Stimulated activated CD8-positive, alpha-beta memory T cell treated with anti-CD3 and anti-CD28 coated beads, Interleukin-15, amount 100 ng/mL, for 4 hours (primary cell): Measurements from ENCODE around the gene HIC1.

ENCODE experiments used
- DNase-seq, 2 donors: peaks; one replicate each; pipeline ENCODE4 v3.0.0-alpha.2; 2020; ENCODE audit warnings: low read depth in 2 of 2

HIC1 gene

DNA sequence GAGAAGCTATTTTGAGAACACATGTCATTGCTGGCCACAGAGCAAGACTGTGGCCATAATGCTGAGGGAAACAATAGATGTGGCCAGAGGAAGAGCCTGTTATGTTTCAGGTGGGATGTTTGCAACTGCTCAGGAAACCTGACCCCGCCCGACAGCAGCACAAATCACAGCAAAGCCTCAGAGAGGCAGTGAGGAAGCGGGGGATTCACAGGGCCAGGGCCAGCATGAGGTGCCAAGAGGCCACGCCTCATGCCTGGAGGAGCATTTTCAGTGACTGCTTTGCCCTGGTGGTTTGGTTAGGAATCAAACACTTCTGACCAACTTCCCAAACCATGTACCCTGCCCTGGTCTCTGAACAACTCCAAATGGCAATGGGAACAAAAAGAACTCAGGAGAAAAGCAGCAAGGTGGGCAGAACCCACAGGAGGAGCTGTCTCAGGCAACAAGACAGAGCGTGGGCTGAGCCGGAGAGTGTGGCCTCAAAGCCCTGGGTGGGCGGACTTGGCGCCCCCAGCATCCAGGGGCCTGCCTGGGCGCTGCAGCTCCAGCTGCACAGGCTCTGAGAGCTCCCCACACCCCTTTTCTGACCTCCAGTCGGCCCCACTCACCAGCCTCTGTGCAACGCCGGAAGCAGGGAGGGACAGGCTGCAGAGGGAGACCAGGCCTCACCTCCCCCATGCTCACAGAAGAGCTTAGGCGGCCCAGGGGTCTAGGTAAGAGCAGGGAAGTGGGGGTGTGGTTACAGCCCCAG is 20.6 kb downstream of the HIC1 start:
- DNase-seq = no peak

DNA sequence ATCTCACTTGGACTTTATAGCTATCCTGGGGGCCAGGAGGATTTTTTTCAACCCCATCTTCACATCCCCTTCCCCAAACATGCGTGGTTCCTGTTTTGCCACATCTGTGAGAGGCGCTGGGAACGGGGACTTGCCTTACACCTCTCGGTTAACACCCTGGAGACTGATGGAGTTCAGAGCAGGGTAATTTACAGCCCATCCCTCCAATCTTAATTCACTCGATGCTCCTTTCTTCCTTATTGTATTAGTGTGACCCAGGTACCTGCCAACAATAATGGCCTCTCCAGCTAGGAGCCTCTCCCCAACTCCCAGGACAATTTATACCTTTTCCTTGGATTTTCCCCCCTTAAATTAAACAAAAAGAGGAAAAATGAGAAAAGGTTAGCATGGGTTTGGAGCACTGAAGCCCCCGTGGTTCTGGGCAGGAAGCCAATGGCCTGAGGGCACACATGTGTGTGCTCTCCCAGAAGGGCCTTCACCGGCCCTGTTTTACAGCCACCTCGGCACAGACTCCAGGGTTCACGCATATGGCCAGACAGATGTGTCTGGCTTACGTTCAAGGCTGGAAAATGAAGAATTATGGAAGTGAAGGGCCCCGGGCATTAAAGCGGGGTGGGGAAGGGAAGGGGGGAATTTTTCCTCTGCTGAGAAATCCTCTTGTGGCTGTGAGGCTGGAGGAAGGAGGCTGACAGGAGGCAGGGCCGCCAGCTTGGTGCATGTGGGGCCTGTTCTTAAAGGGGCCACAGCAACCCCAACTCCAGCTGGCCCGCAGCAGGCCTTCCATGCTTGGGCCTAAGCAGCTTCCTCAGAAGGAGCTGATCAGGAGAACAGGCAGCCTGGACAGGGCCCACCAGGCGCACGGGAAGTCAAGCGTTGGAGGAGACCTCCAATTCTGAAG is 21.4 kb downstream of the HIC1 start:
- no peak for DNase-seq

DNA sequence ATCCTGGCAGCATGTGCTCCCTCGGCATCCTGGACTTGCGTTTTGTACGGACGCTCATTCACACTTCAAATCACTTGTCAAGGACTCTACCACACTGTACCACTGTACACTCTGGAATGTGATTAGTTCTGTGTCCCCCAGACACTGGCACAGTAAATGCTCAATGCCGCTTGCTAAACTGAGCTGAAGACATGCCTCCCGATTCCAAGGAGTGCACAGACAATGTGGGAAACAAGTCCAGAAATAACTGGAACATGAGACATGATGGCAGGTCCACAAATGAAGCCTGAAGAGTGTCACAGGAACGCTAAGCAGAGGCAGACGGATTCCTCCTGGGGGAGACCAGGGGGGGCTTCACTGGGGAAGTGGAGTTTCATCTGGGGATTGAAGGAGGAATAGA is 22.1 kb downstream of the HIC1 start:
- no peak for DNase-seq

DNA sequence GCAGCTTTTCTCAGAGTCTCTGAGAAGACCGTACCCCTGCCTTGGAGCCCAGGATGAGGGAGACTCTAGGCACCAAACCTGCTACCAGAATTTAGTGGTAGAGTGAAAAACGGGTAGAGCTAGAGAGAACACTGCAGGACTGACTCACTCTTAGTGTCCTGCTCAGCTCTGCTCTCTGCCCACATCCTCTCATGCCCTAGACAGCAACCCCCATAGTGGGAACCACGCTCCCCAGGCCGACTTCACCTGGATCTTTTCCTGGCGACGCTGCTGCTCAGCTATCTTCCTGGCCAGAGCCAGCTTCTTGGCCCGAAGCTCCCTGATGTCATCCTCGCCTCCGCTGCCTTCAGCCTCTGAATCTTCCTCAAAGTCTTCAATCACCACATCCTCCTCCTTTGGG is 26.7 kb downstream of the HIC1 start:
- DNase-seq = no peak

DNA sequence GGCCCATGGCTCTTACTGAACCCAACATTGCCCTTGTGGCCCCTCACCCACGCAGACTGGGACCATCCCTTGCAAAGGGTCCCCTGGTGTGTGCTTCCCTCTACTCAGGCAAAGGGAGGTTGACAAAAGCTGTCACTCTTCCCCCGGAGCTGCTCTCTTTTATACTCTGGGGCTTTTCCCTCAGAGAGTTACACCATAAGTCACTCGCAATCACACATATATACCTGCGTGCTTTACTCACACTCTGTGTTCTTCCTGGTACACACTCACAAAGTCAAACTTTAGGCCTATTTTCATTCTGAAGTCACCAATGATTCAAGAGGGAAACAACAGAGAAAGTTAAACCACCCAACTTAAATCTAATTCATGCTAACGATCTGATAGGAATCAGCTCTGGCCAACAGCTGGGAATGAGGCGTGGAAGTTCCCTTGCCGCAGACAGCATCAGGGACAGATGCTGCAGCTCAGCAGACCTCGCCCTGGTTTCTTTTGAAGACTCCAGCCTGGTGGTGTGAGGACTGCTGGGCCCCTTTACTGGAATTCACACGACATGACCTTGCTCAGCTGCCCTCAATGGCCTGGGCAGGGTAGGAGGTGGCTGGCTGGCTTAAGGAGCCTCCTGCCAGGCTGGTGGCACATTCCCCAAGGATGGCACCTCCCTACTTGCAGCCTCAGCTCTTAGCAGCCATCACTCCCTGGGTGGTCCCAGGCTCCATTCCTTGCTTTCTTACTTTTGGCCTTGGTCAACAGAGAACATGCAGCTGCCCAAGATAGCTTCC is 27.3 kb downstream of the HIC1 start:
- DNase-seq = no peak

DNA sequence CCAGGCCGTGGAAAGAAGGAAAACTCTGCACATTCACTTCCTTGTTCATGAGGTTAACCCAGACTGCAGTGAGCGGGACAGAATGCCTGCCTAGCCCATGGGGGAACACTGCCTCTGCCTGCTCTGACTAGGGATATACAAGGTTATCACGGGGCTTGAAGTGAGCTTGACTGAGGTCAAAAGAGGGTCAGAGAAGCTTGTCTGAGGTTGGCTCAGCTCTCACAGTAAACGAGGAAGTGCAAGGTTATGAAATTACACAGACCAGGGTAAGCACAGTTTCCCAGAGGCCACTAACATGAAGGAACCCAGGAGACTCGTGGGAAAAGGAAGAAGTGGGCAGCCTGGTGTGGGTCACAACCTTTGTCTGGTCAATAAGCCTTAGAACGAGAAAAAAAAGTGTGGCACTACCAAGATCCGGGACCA is 28.7 kb downstream of the HIC1 start:
- DNase-seq = no peak

DNA sequence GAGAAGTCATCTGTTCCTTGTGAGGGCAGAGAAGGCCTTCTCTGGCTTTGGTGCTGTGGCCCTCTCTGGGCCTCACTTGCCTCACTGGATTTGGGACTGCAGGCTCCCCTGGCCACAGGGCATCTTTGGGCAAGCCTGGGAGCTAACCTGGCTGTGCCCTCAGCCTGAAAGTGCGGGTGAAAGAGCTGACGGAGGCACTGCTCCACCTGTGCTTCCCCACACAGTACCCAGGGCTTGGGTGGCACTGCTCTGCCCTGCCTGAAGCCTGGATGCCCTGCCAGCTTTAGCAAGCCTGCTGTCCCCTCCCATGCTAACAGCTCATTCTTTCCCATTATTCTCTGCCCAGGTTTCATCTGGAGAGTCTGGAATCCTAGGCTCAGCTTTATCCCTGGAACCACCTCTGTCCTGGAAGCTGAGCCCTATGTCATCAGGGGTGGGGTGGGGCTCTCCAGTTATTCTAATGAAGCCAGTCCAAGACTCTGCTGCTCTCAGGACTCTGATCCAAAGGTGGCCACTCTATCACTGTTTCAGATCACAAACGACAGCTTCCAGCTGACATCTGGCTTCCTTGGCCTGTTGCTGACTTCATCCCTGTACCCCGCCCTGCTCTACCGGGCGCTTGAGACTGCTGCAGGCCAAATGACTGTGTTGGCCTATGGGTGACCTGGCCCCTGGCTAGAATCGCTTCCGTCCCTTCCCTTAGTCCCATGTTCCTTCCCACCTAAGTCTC is 29.3 kb downstream of the HIC1 start:
- DNase-seq = no peak

DNA sequence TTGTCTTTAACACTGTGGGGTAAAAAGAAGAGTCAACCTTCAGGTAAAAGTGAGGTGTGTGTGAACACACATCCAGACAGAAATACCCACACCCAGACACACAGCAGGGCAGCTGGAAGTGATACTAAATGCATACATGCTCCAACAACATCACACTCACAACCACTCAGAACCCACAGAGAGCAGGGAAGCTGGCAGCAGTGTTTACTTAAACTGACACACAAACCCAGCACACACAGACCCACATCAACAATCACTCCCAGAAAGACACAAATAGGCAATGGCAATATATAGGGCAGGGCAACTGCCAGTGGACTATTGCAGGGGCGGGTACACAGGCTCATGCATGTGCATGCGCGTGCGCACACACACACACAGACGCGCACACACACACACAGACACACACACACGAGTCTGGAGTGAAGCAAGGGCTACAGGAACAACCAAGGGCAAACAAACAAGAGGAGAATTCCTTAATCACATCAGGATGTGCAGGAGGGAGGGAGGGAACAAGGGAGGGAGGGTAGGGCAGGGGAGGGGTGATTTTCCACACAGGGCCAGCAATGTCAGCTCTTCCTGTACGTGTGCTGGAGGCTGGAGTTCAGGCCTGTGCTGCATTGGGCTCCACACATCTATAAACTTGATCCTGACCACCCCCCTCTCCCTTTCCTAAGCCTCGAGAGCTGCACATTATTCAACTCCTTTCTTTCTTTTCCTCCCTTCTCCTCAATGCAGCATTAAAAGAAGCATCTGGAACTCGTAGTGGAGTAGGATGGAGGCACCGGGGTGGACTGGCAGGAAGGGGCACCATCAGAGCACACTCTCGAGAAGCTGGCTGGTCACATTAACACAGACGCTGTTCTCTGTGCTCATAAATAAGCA is 30.1 kb downstream of the HIC1 start:
- DNase-seq = no peak

DNA sequence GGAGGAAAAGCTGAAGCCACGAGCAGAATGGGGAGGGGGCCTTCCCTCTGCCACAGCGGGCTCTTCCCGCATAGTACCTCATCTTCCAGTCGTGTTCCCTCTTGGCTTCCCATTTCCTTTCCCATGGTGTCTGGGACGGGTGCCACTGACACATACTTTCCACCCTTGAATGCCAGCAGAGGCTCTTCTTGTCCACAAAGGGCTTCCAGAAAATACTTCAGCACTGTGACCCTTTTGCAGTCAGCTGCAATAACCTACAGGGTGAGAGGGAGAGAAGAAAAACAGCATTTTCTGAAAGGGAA is 30.7 kb downstream of the HIC1 start:
- no peak for DNase-seq

DNA sequence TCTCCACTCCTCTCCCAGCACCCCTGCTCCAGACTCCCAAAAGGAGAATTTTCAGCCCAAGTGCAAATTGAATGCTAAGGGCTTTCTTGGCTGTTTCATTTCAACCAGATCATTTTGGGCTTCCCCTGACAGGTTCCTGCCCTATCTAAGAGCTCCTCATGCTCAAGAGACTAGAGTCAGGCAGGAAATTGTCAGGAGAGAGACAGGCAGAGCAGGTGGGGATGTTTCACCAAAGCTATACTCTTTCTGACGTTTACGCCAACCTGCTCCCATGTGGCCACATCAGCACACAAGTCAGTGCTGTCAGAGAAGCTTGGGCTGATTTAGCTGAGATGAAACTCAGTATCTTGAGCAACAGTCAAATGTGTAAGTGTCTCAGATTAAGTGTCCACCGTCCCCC is 31.4 kb downstream of the HIC1 start:
- DNase-seq = no peak

DNA sequence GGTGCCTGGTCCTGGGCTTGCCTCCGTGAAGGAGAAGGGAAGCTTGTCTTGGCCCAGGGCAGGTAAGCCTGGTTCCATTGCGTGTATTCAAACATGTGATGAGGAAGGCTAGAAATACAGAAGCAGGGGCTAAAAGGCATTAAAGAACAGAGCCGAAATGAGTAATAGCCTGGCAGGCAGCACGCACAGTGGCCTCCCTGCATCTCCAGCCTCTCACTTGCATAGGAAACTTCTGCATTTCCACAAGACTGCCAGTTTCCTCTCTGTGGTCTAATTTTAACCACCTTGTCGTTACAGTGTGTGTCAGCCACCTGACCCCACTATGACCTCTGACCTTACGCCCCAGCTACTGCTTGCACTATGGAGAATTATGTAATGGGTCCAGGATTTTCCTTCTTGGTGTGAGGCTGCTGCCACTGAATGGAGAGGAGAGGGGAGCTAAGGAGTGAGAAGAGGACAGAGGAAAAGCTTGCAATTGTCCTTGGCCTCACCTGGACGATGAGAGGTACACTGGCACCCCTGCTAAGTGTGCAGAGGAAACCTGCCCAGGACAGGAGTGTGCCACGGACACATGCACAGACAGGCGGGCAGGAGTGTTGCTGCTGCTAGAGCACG is 32.8 kb downstream of the HIC1 start:
- DNase-seq = peak in 1 of 2 donors; percentile 13

DNA sequence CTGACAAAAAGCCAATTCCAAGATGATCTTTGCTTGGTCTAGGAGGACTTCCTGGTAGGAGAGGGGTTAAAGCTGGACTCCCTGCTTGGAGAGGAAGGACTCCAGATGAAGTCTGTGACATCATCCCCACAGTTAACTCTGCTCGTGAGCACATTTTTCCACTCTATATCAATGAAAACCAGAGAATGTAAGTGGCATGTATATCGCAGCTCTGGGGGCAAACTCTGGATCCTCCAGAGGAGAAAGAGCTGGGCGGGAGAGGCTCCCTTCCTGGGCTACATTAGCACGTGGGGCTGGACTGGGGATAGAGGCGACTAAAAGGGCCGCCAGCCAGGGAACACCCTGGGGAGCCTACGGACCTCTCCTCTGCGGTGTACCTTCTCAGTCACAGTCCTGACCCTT is 34.1 kb downstream of the HIC1 start:
- DNase-seq = no peak

DNA sequence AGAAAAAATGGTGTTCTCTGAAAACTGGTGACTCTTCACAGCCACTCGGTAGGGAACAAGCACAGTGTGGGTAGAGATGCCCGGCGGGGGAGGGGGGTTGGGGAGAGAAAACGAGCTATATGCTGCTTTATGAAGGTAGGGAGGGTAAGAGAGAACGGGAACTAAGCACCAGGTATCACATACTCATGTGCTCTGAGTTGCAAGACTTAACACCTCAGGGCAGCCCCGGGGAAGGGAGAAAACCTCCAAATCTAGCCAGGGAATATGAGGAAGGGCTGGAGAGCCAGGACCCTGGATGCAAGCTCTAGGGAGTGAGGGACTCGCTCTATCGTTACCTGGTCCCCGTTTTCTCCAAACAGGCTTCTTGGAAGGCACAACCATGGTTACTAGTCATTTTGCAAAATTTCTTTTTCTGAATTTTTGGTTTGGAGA is 35.3 kb downstream of the HIC1 start:
- DNase-seq = no peak

DNA sequence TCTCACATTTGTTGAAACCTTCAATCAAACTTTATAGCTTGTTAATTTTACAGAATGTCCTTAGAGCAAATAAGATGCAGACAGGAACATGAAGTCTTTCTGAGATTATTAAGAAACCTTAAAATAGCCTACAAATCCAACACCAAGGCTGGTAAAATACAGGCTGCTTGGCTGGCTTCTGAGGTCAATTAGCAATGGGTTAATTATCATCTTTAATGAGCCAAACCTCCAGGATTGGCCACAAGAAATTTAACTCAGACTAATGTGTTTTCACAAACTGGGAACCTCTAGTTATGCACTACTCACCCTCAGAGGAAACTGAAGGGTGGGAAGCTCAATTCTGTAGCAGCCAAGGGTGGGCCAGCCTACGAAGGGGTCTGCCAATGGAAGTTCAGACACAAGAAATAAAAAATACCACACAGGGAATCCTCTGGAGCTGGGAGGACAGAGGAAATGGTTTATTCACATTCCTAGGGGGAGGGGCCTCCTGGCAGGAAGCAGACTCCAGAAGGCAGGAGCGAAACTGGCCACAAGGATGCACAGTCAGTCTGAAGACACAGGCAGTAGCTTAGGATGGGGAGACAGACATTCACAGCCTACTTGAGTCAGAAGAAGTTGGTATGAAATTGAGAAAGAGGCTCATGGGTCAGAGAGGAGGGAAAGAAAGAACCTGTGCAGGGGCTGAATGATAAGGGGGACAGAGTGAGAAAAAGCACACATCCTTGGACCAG is 36.1 kb downstream of the HIC1 start:
- no peak for DNase-seq

DNA sequence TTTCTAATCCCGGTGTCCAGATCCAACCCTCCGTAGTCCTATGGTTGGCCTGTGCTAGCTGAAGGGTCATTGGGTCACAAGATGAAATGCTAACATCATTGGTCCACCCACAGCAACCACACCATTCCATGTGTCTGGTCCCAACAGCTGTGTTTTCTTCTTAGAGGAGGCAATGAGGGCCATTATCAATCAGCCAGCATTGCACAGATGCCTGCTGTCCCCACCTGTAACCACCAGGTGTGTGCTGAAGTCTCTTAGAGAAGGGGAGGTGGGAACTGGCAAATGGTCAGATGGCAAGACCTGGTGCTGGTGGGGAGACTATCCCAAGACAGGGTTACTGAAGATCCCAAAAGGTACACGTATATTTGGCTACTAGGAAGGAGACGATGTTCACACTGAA is 37.4 kb downstream of the HIC1 start:
- no peak for DNase-seq

DNA sequence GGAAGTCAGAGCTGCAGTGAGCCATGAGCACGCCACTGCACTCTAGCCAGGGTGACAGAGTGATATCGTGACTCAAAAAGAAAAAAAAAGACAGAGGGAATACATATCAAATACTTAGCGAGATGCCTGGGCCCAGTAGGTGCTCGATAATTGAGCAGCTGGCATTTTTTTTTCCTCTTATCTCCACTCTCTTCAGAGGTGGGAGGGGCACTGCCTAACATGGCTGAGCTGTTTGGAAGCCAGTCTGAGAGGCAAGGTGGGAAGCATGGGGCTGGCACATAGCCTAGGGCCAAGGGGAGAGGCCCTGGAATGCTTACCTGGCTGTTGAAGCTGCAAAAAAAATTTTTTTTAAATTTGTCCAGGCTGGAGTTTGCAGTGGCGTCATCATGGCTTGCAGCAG is 38.4 kb downstream of the HIC1 start:
- DNase-seq = no peak

DNA sequence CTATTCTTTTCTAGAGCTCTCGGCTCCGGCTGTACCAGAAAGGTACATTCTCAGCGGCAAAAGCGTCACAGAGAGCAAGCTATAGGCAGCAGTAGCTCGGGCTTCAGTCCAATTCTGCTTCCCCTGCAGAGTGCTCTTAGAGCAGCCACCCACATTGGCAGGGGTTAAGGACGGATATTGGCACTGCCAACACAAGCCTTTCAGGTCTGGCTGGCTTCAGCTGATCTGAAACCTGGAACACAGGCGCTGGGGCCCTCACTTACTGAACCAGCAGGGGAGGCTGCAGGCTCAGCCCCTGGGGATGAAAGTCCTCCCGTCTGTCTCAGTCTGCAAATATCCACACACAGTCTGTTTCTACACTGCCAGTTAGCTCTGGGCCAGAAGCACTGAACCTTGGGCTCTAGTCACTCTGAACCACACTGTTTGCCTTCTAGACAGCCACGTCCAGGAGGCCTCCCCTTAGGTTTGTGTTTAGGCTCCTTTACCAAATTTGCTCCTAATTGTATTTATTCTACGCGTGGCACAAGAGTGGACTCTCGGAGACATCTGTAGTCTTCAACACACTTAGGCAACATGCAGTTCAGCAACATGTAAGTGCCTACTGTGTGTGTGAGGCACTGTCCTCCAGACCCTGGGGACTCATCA is 40.1 kb downstream of the HIC1 start:
- no peak for DNase-seq

DNA sequence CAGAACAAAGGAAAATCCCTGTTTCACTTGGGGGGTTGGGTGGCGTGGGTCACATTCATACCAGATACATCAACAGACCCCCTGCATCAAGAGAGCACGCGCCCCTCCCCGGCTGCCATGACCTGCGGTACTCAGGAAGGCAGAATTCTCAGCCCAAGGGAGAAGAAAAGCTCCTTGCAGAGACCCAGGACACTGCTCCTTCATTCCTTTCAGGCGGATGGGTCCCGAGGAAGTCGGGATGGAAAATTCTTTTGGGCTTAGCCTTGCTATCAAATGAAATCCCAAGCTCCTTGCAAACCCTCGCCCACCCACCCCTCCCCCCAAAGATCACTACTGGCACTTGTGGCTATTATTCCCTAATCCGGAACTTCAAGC is 40.6 kb downstream of the HIC1 start:
- DNase-seq = no peak
